HG02885 (cell line): ENCODE measurements around the gene UNKL.

ENCODE experiments used
- ATAC-seq: cut with Tn5 transposase; IDR thresholded peaks from one replicate; pipeline ENCODE4 v1.9.1; 2021; ENCODE audit warnings: mild to moderate bottlenecking; ENCODE audit not compliant: unreplicated experiment, poor library complexity

The UNKL gene

DNA sequence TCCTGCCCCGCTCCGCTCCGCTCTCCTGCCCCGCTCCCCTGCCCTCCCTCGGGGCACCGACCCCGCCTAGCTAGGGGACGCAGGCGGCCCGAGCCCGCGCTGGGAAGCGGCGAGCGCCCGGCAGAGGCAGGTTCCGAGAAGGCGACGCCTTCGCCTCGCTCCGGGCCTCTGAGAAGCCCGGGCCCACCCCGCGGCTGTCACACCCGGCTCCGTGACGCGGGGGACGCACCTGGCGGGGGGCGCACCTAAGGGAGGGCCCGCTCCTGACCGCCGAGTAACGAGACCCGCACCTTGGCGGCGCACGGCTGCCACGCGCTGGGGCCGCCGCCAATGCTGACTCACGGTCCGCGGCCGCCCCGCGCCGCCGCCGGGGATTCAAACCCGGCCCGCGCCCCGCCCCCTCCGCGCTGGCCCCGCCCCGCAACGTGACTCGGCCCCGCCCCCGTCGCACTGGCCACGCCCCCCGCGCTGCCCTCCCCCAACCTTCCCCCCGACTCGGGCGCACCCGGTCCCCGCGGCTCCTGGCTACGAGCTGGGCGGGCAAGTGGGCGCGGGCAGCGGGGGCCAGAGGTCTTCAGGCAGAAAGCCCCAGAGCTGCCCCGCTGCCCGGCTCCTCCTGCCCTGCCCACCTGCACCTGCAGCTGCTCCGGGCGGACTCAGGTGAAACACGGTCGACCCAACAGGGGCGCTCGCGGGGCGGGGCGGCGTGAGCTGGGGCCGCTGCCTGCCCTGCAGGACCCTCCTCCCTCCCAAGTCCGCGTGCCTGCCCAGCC is 35.0 kb downstream of the UNKL start:
- peak; percentile 48 for ATAC-seq

DNA sequence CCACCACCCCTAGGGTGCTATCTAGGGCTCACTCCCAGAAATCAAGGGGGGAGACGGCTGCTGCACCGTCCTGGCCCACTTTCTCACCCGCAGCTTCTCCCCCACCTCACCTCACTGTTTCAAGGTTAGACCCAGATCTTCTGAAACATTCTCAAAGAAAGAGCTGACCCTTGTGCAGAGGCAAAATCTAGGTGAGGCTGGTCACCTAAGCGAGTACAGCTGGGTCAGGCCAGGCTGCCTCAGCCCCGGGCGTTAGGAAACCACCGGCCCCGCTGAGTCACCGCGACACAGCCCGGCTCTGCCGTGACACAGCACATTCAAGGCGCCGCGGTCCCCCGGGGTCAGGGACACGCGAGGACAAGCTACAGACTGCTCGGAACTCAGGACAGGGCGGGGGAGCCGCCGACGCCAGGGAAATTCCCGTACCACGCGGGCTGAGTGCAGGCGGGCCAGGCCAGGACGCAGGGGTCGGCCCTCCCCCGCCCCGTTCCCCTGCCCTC is 35.6 kb downstream of the UNKL start:
- peak; percentile 43 for ATAC-seq

DNA sequence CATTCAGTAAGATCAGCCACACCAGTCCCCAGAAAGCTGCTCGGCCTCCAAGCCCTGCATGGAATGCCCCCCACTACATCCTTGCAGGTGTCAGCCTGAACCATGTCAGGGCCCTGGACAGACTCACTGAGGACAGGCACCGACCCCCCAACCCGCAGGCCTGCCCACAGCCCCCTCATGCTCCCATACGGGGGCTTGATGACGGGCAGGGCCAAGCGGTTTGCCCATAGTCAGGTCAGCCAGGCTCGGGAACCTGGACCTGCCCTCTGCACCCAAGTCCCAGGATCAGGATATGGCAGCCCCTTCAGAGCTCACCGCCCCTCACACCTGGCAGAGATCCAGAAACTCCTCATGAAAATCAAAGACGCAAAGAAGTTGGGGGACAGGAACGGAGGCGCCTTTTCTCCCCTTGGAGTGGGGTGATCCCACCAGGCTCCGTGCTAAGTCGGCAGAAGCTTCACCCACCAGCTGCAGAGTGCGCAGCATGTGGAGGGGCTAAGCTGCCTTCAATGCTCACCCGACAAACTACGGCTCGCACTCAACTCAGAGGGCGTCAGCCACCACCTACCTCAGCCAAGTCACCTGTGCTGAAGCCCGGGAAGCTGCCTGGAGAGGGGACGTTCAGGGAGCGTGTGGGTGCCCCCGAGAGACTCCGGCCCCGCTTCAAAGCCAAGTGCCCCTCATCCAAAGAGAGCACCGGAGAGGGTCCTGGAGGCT is 36.3 kb downstream of the UNKL start:
- no peak for ATAC-seq

DNA sequence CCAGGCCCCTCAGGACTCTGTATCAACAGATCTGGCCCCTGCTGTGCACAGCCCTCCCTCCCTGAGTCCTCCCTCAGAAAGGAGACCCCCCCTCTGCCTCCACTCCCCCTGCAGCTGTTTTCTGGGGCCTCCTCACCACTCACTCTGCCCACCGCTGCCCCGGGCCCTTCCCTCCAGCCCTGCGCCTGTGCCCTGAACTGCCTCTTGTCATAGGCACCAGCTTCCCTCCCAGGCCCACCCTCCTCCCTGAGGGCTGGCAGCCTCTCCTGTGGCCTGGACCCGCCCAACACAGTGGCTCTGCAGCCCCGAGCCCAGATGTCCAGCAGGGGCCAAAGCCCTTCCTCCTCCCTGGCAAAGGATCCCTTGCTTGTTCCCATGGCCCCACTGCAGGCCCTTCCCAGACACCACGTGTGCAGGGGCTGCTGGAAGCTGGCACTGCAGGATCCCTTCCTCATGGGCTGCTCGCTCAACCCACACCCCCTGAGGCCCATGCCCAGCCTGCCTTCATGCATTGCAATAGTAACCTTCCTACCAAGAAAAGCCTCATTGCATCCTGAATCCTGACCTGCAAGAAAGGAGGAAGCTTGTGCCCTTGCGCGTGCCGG is 37.0 kb downstream of the UNKL start:
- ATAC-seq, result no peak

DNA sequence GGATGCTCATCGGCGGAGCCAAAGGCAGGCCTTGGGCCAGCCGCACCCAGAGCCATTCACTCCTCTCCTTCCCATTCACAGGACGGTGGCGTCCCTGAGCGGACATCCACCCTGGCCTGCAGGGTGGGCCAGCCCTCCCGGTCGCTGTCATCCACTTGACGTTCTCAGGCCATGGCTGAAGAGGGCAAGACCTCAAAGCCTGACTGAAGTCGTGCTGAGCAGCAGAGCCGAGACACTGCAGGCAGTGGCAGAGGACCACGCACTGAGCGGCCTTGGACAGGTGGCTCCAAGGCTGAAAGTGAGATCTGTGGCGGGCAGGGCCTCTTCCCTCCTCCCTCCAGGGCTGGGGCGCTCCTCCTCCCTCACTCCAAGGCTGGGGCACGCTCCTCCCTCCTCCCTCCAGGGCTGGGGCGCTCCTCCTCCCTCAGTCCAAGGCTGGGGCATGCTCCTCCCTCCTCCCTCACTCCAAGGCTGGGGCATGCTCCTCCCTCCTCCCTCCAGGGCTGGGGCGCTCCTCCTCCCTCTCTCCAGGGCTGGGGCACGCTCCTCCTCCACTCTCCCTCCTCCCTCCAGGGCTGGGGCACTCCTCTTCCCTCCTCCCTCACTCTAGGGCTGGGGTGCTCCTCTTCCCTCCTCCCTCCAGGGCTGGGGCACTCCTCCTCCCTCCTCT is 38.6 kb downstream of the UNKL start:
- ATAC-seq, result no peak

DNA sequence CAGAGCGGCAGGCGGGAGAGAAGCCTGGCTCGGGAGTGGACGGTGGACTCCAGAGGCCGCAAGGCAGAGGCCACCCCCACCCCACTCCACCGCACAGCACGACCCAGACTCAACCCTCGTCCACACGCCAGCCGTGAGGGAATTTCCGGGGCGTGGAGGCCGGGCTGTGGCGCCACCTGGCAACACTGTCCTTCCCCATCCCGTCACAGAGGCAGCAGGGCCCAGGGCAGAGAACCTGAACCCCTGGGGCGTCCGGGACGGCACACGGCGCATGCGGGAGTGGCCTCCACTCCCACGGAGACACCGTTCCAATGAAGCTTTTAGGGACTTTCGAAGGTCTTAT is 39.2 kb downstream of the UNKL start:
- no peak for ATAC-seq

DNA sequence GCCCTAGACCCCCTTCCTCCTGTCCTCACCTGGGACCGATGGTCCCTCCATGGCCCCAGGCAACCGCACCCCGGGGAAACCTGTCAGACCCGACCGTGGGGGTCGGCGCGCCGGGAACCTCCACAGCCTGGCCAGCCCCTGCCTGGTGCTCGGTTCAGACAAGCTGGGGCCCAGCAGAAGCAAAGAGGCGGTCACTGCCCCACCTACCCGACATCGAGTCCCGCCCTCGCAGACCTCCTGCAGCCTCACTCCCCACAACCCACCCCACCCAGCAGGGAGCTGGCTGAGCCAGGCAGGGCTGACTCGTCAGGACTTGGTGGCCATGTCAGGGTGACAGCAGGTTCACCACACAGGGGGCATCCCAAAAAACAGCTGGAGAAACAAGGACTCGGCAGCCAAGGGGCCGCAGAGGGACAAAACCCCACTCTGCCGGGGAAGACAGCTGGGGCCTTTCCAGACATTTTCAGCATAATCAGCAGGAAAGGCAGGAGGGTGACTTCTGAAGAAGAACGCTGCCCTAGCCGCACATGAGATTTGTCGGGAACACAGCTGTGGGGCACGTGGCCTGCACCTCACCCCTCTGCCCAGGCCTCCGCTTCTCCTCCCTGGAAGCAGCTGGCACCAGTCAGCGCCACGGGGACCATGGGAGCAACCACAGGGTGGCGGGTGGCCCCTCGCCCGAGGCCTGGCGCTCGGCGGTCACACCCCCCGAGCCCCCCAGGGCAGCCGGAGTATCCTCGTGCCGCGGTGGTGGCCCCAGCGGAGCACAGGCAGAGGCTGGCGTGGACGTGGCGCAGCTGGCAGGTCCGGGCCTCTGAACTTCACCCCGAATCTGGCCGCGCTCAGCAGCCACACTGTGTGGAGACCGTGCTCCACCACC is 39.8 kb downstream of the UNKL start:
- no peak for ATAC-seq

DNA sequence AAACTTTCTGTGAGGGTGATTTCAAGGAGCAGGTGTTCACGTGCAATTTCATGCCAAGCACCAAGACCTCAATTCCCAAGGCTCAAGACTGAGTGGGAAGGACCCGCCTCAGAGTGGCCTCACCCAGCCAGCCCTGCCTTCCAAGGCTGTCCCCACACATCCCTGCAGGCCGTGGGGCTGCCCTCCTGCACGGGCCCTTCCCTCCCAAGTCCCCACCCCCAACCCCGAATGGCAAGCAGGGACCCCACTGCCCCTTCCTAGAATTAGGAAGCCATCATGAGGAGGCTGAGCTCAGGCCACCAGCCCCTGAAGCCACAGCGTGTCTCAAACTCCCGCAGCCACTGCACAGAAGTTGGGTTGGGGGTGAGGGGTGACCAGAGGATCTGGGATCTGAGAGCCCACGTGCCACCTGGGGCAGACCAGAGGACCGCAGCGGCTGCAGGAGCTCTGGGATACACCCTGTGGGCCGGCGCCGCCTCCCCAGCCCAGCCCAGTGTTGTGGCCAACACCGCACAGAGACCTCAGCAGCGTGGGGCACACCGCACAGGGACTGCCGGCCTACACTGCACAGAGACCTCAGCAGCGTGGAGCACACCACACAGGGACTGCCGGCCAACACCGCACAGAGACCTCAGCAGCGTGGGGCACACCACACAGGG is 42.1 kb downstream of the UNKL start:
- no peak for ATAC-seq

DNA sequence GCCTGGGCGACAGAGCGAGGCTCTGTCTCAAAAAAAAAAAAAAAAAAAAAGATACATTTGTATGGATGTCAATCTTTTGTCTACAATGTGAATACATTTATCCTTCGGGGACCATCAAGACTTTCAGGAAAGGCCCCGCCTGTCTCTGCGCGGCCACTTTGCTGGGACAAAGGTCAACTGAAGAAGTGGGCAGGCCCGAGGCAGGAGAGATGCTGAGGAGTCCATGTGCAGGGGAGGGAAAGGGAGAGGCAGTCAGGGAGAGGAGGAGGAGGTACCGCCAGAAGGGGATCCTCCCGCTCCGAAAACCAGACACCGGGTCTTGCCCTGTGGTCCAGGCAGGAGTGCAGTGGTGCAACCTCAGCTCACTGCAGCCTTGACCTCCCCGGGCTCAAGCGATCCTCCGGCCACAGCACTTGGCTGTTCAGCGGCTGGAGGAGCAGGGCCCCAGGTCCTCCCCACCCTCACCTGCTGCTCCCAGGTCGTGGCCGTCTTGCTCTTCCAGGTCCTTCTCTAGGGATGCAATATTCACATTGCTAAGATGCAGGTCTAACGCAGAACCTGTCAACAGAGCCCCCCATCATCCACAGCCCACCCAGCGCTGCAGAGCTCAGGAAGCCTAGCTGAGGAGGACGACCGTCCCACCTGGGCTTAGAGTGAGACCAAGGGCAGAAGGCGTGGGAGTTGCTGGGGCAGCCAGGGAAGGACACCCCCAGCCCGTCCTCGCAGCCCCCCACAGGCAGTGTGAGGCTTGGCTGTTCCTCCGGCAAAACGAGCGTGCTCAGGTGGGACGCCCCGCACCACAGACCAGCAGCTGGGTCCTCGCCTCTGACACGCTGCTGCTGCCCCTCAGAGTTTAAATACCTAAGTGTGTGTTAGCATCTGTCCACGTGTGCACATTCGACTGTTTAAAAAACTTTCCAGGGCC is 43.2 kb downstream of the UNKL start:
- ATAC-seq, result no peak

DNA sequence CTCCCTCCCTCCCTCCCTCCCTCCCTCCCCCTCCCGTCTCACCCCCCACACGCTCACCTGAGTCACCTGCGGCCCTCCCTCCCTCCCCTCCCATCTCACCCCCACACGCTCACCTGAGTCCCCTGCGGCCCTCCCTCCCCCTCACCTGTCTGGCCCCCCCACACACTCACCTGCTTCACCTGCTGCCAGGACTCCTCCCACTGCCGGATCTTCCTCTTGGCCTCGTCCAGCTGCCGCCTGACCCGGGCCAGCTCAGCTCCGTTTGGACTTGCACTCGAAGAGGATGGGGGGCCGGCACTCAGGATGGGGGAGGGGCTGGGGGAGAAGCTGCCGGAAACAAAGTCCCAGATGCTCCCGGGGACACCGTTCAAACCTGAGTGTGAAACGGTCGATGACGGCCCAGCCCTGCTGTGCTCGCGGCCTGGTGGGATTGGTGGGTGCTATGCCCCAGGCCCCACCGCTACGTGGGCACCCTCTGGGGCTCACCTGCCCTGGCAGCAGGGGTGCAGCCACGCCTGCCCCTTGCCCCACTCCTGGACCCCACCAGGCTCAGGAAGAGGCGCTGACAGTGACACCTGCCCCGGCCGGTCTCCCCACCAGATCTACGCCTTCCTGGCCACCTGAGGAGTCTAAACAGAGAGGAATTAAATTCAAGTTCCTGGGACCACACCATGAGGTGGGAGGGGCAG is 46.9 kb downstream of the UNKL start:
- ATAC-seq, result no peak

DNA sequence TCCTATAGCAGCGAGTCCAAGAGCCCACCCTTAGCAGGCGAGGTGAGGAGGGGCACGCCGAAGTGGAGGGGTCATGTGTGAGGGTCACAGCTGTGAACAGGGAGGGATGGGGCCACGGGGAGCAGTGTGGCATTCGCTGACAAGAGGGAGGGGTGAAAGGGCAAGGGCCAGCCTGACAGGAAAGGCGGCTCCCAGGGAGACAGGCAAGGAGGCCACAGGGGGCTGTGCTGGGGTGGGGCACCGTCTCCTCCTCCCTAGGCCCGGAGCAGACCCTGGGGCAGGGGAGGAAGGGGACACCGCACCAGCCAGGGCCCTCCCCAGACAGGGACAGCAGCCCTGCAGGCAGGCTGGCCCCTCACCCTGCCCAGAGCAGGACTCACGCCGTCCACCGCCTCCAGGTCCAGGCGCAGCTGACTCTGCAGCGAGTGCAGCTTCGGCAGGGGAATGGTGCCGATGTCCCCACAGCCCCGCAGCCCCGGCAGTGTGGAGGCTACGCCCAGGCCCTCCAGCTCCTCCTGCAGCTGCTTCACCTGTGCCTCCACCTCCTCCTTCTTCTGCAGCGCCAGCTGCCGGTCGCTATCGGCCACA is 47.7 kb downstream of the UNKL start:
- no peak for ATAC-seq

DNA sequence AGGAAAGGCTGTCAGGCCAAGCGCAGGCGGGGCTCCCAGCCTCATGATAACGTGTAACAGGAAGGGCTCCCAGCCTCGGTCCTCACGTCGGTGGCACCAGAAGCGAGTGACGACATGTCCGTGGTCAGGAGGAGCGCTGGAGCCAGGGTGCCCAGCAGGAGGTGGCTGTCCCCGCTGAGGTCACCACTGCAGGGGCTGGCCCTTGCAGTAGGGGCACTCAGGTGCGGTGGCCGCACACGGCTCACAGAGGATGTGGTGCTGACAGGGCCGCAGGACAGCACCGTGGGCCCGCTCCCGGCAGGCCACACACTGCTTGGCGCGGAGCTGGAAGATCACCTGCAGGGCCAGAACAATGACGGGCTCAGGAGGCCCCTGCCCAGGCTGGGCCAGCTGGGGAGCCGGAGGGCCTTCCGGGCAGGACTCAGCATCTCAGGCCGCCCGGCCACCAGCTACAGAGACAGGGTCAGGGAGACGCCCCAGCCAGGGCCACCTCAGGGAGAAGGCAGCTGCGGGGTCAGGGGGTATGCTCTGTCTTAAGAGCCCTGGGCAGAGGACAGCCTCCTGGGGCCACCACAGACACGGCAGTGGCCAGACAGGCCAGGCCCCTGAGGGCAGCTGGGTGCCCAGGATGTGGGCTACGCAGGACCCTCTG is 48.3 kb downstream of the UNKL start:
- no peak for ATAC-seq

DNA sequence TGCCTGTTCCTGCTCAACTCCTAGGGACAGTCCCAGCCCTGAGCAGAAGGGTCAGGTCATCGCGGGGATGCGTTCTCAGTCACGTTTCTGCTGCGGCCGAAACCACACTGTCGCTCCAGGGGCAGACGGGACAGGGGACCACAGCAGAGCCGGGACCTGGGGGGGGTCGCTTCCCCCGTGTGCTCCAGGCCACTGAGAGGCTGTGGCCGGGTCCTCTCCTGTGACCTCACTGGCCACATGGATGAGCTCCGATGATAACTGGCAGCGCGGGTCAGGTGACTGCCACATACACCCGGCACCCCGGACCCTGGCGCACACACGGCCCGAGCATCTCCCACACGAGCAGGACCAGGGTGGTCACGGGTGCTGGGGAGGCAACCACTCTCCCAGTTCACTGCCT is 50.0 kb downstream of the UNKL start:
- ATAC-seq, result no peak

DNA sequence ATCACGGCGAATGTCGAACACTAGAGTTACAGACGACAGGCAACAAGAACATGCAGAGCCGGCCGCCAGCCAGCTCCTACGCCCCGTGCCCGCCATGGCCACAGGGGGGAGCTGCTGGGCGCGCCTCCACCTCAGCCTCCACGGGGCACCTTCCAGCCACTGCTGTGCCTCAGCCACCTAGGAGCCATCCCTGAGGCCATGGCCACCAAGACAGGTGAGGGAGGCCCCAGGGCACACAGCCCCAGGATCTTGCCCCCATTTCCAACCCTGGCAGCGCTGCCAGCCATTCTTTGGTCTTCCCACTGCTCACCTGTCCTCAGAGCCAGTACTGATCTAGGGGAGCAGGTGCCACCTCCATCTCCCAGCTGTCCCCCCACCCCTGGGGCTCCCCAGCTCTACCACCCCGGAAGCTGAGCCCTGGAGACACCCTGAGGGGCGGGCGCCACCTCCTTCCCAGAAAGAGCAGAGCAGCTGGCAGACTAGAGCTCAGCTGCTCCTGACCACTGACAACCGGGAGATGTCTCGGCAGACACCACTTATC is 50.9 kb downstream of the UNKL start:
- ATAC-seq, result peak; percentile 54

DNA sequence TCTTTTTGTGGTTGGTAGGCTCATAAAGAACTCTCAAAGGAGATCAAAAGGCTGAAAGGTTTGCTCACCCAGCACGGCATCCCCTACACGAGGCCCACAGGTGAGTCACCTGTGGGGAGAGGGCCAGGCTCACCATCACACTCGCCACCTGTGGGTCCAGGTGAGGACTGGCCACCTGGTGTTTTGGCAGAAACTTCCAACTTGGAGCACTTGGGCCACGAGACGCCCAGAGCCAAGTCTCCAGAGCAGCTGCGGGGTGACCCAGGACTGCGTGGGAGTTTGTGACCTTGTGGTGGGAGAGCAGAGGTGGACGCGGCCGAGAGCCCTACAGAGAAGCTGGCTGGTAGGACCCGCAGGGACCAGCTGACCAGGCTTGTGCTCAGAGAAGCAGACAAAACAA is 51.7 kb downstream of the UNKL start:
- ATAC-seq, result no peak

DNA sequence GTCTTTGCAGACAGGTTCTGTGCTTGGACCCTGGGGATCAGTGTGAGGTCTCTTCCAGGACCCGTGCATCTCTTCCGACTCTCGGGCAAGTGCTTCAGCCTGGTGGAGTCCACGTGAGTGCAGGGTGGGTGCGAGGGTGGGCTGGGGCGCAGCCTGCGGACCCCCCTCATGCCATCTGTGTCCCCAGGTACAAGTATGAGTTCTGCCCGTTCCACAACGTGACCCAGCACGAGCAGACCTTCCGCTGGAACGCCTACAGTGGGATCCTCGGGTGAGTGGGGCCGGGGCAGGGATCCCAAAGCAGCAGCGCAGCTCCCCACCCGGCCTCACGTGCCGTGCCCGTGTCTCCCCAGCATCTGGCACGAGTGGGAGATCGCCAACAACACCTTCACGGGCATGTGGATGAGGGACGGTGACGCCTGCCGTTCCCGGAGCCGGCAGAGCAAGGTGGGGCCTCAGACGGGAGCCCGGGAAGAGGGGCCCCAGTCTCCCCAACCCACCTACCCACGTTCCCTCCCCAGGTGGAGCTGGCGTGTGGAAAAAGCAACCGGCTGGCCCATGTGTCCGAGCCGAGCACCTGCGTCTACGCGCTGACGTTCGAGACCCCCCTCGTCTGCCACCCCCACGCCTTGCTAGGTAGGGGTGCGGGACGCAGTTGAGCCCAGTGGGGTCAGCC is 52.7 kb downstream of the UNKL start:
- ATAC-seq, result no peak
